GM21619 (cell line): ENCODE results near the gene PTX4.

Experiments
- ATAC-seq: cut with Tn5 transposase; IDR thresholded peaks from one replicate; pipeline ENCODE4 v1.9.1; 2021; ENCODE audit not compliant: unreplicated experiment

The PTX4 gene

DNA sequence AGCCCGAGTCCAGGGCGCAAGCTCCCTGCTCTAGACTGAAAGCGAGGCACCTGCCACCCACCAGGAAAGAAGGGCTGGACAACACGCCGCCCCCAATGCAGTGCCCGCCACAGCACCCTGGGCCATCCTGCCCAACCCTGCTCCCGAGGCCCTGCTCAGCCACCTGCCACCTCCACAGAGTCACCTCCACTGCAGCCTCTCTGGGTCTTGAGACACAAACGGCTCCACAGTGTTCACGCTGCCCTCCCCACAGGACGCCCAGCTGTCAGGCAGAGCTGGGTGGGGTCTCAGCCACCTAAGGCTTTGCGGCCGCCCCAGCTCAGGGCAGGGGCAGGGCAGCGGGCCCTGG is 23.2 kb downstream of the PTX4 start:
- ATAC-seq, result no peak

GRCh38 chr16:1464894-1465566 is 23.7 kb downstream of the PTX4 start:
- no peak for ATAC-seq

GRCh38 chr16:1464196-1464893 is 24.4 kb downstream of the PTX4 start:
- no peak for ATAC-seq

DNA sequence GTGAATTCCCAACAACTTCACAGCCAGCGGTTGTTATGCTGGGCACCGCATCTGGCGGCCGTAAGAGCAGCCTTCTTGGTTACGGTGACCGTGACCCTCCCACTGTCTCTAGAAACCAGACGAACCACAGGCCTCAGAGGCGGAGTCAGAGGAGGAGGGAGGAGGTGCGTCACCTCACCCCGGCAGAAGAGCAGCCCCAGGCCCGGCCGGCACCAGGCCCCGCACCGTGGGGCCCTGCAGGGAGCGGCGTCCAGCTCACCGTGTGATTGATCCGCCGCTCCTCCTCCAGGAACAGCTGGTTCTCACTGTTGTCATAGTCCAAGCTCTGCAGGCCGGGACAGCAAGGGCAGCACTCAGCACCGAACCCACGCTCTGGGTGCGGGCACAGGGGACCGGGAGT is 27.6 kb downstream of the PTX4 start:
- ATAC-seq, result no peak

GRCh38 chr16:1460602-1461138 is 28.1 kb downstream of the PTX4 start:
- ATAC-seq, result no peak

DNA sequence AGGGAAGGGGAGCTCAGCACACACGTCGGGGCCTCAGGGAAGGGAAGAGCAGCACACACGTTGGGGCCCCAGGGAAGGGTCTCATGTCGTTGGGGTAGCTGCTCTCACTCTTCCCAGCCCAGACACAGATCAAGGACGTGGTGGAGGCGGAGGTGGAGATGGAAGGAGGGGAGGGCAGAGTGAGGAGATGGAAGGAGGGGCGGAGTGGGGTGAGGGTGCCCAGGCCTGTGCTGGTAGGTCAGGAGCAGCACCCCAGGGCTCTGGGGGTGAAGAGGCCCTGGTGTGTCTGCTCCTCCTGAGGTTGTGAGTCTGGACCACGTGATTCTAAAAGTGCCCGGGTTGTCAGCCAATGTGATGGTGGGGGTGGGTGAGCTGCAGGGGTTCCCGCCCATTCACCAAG is 28.8 kb downstream of the PTX4 start:
- no peak for ATAC-seq

GRCh38 chr16:1458977-1459341 is 29.8 kb downstream of the PTX4 start:
- ATAC-seq, result no peak

GRCh38 chr16:1458336-1458976 is 30.3 kb downstream of the PTX4 start:
- no peak for ATAC-seq

- ATAC-seq, result no peak
Observed at GRCh38 chr16:1457489-1458245, 31.1 kb downstream of the PTX4 start.

DNA sequence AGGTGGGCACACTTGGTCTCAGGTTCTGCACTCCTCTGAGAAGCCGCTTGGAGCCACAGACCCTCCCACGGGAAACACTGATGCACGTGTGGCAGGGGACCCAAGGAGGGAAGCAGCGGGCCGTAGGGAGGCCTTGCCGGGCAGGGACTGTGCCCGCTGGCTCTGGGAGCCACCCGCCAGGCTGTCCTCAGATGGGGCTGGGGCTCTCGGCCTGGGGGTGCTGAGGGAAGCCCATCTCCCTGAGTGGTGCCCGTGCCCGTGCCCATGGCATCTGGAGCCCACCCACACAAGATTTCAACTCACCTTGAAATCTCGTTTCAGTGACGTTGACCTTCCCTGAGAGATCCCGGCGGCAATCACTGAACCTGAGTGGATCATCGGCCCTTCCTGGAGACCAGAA is 31.8 kb downstream of the PTX4 start:
- ATAC-seq, result no peak

DNA sequence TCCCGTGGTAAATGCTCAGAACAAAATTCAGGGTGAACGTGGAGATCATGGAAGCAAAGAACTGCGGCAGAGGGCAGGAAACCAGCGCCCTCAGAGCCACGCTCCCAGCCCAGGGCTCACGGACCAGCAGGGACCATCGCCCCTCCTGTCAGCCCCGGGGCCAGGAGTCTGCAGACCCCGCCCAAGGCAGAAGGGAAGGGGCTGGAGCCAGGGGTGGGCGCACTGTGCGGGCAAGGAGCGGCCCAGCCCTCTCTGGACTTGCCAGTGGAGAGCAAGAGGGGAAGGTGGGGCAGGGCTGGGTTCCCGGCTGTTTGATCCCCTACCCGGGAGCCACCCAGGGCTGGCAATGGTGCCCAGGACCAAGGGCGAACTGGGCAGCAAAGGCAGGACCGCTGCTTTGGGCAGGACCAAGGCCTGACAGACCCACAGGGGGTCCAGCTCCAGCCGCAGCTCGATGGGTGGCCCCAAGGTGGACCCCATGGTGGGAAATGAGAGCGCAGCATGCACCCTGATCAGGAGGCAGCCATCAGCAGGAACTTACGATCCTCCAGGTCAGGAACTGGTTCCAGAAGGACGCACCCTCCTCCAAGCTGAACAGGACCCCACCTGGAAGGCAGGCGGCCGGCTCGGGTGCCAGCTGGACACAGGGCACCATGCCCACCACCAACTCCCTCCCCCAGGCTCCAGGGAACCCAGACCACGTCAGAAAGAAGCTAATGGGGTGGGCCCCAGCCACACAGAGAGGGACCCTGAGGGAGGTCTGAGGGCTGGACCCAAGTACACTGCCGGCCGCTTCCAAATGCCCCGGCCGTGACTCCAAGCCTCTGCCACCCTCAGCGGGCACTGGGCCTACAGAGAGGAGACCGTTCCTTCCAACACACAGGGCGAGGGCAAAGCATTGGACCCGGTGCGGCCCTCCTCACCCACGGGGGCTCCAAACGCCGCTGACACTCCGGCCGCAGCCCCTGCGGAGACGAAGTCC is 33.3 kb downstream of the PTX4 start:
- no peak for ATAC-seq

- no peak for ATAC-seq
Observed at GRCh38 chr16:1454561-1454960, 34.2 kb downstream of the PTX4 start.

GRCh38 chr16:1453316-1453715 is 35.4 kb downstream of the PTX4 start:
- no peak for ATAC-seq

DNA sequence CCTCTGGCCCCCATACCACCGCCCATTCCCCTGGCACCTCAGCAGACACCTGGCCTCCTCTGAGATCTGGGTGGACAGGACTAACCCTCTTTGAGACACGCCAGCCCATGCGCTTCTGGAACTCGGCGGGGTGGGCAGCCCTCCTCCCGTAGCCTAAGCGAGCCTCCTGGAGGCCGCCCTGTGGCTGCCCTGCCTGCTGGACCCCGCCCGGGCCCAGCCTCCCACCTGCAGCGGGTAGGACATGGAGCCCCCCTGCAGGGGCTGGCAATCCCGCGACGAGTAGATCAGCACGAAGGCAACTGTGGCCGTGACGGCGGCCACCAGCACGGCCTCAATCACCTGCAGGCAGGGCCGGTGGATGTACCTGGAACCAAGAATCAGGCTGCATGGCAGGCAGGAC is 36.2 kb downstream of the PTX4 start:
- ATAC-seq, result no peak

GRCh38 chr16:1451702-1452392 is 36.9 kb downstream of the PTX4 start:
- no peak for ATAC-seq

DNA sequence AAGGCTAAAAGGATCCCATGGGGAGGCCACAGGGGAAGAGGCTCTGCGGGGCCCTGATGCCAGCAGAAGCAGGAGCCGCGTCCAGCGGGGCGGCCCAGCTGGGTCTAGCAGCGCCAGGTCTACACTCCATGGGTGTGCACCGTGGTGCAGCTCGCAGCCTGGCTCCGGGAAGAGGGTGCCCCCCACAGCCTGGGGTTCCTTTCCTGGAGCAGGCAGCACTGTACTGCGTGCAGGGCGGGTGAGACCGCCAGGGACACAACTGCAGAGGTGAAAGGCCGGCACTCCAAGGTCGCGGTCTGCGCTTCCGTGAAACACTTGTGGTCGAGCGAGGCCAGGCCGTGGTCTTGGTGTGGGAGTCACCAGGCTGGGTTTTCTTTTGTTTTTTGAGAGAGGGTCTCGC is 37.9 kb downstream of the PTX4 start:
- no peak for ATAC-seq

DNA sequence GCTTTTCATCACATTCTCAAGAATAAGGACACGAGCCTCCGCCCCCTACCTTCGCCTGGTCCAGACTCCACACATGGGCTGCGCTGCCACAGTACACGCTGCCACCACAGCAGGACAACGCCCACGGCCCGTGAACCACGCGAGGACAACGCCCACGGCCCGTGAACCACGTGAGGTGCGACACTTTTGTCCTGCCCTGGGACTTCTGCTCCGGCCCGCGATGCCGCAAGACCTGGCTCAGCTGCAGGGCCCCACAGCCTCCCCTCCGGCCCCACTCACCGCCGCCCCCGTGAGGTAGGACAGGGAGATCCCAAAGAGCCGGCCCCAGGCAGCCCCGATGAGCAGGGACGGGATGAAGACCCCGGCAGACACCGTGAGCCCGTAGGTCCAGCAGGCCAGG is 38.5 kb downstream of the PTX4 start:
- no peak for ATAC-seq

GRCh38 chr16:1449201-1449788 is 39.4 kb downstream of the PTX4 start:
- no peak for ATAC-seq

DNA sequence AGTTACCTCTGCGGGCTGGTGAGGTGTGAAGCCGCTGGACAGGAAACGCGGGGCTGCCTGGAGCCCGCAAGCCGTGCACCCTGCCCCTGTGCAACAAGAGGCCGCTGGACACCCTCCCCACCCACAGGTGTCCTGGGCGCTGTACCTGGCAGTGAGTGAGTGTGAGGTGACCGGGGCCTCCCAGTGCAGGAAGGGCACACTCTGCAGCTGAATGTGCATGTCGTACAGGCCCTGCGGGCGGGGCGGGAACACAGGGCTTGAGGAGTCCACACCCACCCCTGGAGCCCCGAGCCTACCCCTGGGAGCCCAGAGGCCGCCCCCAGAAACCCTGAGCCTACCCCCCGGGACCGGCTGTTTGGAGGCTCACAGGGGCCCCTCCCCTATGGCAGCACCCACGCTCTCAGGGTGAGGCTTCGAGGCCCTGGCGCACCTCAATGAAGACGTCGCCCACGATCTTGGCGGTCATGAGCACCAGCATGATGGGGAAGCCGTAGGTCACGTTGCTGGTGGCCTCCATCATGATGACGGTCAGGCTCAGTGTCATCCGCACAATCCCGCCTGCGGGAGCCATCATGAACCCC is 40.1 kb downstream of the PTX4 start:
- ATAC-seq, result no peak
